ENCODE results near the gene CHSY3.

CHSY3 gene

GRCh38 chr5:129904102-129904666, at the start of gene CHSY3:
TSS of gene CHSY3 (plus strand) at chr5:129904465.
- Histone ChIP-seq H3K4me1 (ENCODE audit: control insufficient read depth, low read length) (no peaks in the 10 kb centered on the region), H3K79me2 (ENCODE audit: control insufficient read depth, low read length) (no peaks in the 10 kb centered on the region), H3K9me3 (ENCODE audit: control insufficient read depth, insufficient read depth, low read length) (peaks cover 9% of the 10 kb centered on the region; the same call in 1 of the 2 replicates), H3K4me2 (ENCODE audit: low read length) (no peak within 1 kb of the TSS), H3K36me3 (ENCODE audit: control insufficient read depth, low read length) (no peaks in the 10 kb centered on the region), H3F3A (ENCODE audit: control insufficient read depth, insufficient read depth) (no peaks in the 10 kb centered on the region), H3K27ac (ENCODE audit: low read depth, low read length) (no peak within 1 kb of the TSS), H3K4me3 (ENCODE audit: low read length) (no peak within 1 kb of the TSS), H3K9me2 (replicated peaks; ENCODE audit: control insufficient read depth, low read length) (no peaks in the 10 kb centered on the region), H4K20me1 (ENCODE audit: control insufficient read depth, insufficient read depth, low read depth, low read length) (no peaks in the 10 kb centered on the region), H3K27me3 (ENCODE audit: control insufficient read depth, low read length) (no peaks in the 10 kb centered on the region)
- TF ChIP-seq CTCF (IDR thresholded peaks at IDR 0.05; ENCODE audit: low read depth, low read length, poor library complexity, severe bottlenecking) (no peak), EZH2phosphoT487 (IDR thresholded peaks at IDR 0.05; ENCODE audit: borderline replicate concordance, low read length) (no peak)

- no peak overlapping the region for H3K4me2 ChIP-seq (ENCODE audit: low read length)
- H3K79me2 ChIP-seq (ENCODE audit: control insufficient read depth, low read length) = no peaks in the 10 kb centered on the region
Measured at GRCh38 chr5:129856325-129856724, 47.9 kb upstream of the CHSY3 start.

GRCh38 chr5:129857116-129857515, 47.1 kb upstream of the CHSY3 start:
- Histone ChIP-seq H3K4me1 (ENCODE audit: control insufficient read depth, low read length) (no peaks in the 10 kb centered on the region), H3K27me3 (ENCODE audit: control insufficient read depth, low read length) (no peaks in the 10 kb centered on the region), H3K79me2 (ENCODE audit: control insufficient read depth, low read length) (no peaks in the 10 kb centered on the region), H3K27ac (ENCODE audit: low read depth, low read length) (no peak overlapping the region), H3F3A (ENCODE audit: control insufficient read depth, insufficient read depth) (no peaks in the 10 kb centered on the region), H3K36me3 (ENCODE audit: control insufficient read depth, low read length) (no peaks in the 10 kb centered on the region), H4K20me1 (ENCODE audit: control insufficient read depth, insufficient read depth, low read depth, low read length) (no peaks in the 10 kb centered on the region), H3K9me2 (replicated peaks; ENCODE audit: control insufficient read depth, low read length) (no peaks in the 10 kb centered on the region), H3K4me3 (ENCODE audit: low read length) (no peak overlapping the region), H3K9me3 (ENCODE audit: control insufficient read depth, insufficient read depth, low read length) (no peaks in the 10 kb centered on the region), H3K4me2 (ENCODE audit: low read length) (no peak overlapping the region)
- TF ChIP-seq EZH2phosphoT487 (IDR thresholded peaks at IDR 0.05; ENCODE audit: borderline replicate concordance, low read length) = no peak
- no peak for TF ChIP-seq CTCF (IDR thresholded peaks at IDR 0.05; ENCODE audit: low read depth, low read length, poor library complexity, severe bottlenecking)

More at GRCh38 chr5:129856325-129856724, 47.9 kb upstream of the CHSY3 start:
- Histone ChIP-seq H3K9me2 (replicated peaks; ENCODE audit: control insufficient read depth, low read length) (no peaks in the 10 kb centered on the region), H3K27ac (ENCODE audit: low read depth, low read length) (no peak overlapping the region), H4K20me1 (ENCODE audit: control insufficient read depth, insufficient read depth, low read depth, low read length) (no peaks in the 10 kb centered on the region), H3F3A (ENCODE audit: control insufficient read depth, insufficient read depth) (no peaks in the 10 kb centered on the region), H3K4me1 (ENCODE audit: control insufficient read depth, low read length) (no peaks in the 10 kb centered on the region), H3K36me3 (ENCODE audit: control insufficient read depth, low read length) (no peaks in the 10 kb centered on the region), H3K9me3 (ENCODE audit: control insufficient read depth, insufficient read depth, low read length) (no peaks in the 10 kb centered on the region), H3K4me3 (ENCODE audit: low read length) (no peak overlapping the region), H3K27me3 (ENCODE audit: control insufficient read depth, low read length) (no peaks in the 10 kb centered on the region)
- TF ChIP-seq EZH2phosphoT487 (IDR thresholded peaks at IDR 0.05; ENCODE audit: borderline replicate concordance, low read length) (no peak), CTCF (IDR thresholded peaks at IDR 0.05; ENCODE audit: low read depth, low read length, poor library complexity, severe bottlenecking) (no peak)
